ENCODE data around the gene KIZ. TPM values are rescaled to one million over a fixed set of nuclear protein-coding genes. Genes with fewer than 3 reads are reported as not detected.

The KIZ gene
- total RNA-seq, 1 experiment from 2014 or later, result 31.8 TPM

- Mint-ChIP-seq H3K4me3 (ENCODE audit: unreplicated experiment) (no peak overlapping the region), H3K9me3 (ENCODE audit: unreplicated experiment) (no peaks in the 10 kb centered on the region), H3K36me3 (ENCODE audit: insufficient read depth, unreplicated experiment) (peaks cover 2% of the 10 kb centered on the region), H3K27ac (ENCODE audit: unreplicated experiment) (no peak overlapping the region), H3K4me1 (ENCODE audit: low read depth, unreplicated experiment) (no peaks in the 10 kb centered on the region), H3K27me3 (ENCODE audit: insufficient read depth, unreplicated experiment) (no peaks in the 10 kb centered on the region)
- H3K36me3 ChIP-seq (ENCODE audit: control insufficient read depth, insufficient read depth, low read length), result no peaks in the 10 kb centered on the region
- CTCF ChIA-PET, result no interaction called here
- TF ChIP-seq, protein P1, sequence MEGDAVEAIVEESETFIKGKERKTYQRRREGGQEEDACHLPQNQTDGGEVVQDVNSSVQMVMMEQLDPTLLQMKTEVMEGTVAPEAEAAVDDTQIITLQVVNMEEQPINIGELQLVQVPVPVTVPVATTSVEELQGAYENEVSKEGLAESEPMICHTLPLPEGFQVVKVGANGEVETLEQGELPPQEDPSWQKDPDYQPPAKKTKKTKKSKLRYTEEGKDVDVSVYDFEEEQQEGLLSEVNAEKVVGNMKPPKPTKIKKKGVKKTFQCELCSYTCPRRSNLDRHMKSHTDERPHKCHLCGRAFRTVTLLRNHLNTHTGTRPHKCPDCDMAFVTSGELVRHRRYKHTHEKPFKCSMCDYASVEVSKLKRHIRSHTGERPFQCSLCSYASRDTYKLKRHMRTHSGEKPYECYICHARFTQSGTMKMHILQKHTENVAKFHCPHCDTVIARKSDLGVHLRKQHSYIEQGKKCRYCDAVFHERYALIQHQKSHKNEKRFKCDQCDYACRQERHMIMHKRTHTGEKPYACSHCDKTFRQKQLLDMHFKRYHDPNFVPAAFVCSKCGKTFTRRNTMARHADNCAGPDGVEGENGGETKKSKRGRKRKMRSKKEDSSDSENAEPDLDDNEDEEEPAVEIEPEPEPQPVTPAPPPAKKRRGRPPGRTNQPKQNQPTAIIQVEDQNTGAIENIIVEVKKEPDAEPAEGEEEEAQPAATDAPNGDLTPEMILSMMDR (IDR thresholded peaks at IDR 0.05; ENCODE audit: insufficient read depth in 1 of 2, low read depth in 1 of 2, low read length in 1 of 2, severe bottlenecking in 1 of 2, unreplicated experiment in 1 of 2), result no peak
- H3K4me1 ChIP-seq, result no peaks in the 10 kb centered on the region
- no peaks in the 10 kb centered on the region for H3K9me3 ChIP-seq
- intact Hi-C loops (cut with micrococcal nuclease; ENCODE audit: unreplicated experiment), result no loop called here
- H3K27me3 ChIP-seq (replicated peaks; ENCODE audit: control insufficient read depth, insufficient read depth, low read length), result no peaks in the 10 kb centered on the region
- POLR2A ChIA-PET, result no interaction called here
- no peak overlapping the region for H3K4me3 ChIP-seq (ENCODE audit: low read depth, low read length)
- no TSS peak for BruUV-seq (replicated peaks)
- no peak for DNase-seq
These were observed 66.0 kb downstream of the KIZ start for GRCh38 chr20:21191839-21192238.

GRCh38 chr20:21202259-21202658, 76.4 kb downstream of the KIZ start:
- Histone ChIP-seq H3K27me3 (replicated peaks; ENCODE audit: control insufficient read depth, insufficient read depth, low read length) (no peaks in the 10 kb centered on the region), H3K36me3 (ENCODE audit: control insufficient read depth, insufficient read depth, low read length) (no peaks in the 10 kb centered on the region), H3K4me3 (ENCODE audit: low read depth, low read length) (no peak overlapping the region), H3K9me3 (no peaks in the 10 kb centered on the region), H3K4me1 (no peaks in the 10 kb centered on the region)
- Mint-ChIP-seq H3K36me3 (ENCODE audit: insufficient read depth, unreplicated experiment) (no peaks in the 10 kb centered on the region), H3K4me1 (ENCODE audit: low read depth, unreplicated experiment) (no peaks in the 10 kb centered on the region), H3K27ac (ENCODE audit: unreplicated experiment) (no peak overlapping the region), H3K4me3 (ENCODE audit: unreplicated experiment) (no peak overlapping the region), H3K9me3 (ENCODE audit: unreplicated experiment) (no peaks in the 10 kb centered on the region), H3K27me3 (ENCODE audit: insufficient read depth, unreplicated experiment) (no peaks in the 10 kb centered on the region)
- intact Hi-C loops (cut with micrococcal nuclease; ENCODE audit: unreplicated experiment), result no loop called here
- CTCF ChIA-PET, result no interaction called here
- no TSS peak for BruUV-seq (replicated peaks)
- TF ChIP-seq, protein P1 (IDR thresholded peaks at IDR 0.05; ENCODE audit: insufficient read depth in 1 of 2, low read depth in 1 of 2, low read length in 1 of 2, severe bottlenecking in 1 of 2, unreplicated experiment in 1 of 2), result no peak
- POLR2A ChIA-PET, result no interaction called here
- no peak for DNase-seq

DNA sequence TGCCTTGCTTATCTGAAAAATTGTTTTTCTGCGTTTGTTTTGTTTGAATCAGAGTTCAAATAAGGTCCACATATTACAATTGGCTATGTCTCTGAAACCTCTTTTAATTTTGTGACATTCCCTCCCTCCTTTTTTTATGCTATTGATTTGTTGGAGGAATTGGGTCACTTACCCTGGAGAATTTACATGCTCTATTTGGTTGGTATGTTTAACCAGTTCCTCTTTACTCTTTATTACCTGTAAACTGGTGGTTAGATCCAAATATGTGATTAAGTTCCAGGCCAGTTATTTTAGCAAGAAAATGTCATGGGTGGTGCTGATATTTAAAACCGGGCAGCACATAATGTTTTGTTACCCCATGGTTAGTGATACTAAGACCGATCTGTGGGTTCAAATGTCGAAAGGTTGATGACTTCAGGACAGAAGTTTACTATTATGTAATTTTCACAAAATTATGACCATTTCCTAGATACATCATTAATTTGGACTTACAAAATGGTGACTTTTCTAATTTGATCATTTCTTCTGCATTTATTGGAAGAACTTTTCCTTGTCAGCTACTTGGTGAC, 77.3 kb downstream of the KIZ start:
- H3K27me3 ChIP-seq (replicated peaks; ENCODE audit: control insufficient read depth, insufficient read depth, low read length), result no peaks in the 10 kb centered on the region
- DNase-seq, result no peak
- Mint-ChIP-seq H3K9me3 (ENCODE audit: unreplicated experiment) (no peaks in the 10 kb centered on the region), H3K36me3 (ENCODE audit: insufficient read depth, unreplicated experiment) (no peaks in the 10 kb centered on the region), H3K4me1 (ENCODE audit: low read depth, unreplicated experiment) (no peaks in the 10 kb centered on the region), H3K27me3 (ENCODE audit: insufficient read depth, unreplicated experiment) (no peaks in the 10 kb centered on the region), H3K4me3 (ENCODE audit: unreplicated experiment) (no peak overlapping the region), H3K27ac (ENCODE audit: unreplicated experiment) (no peak overlapping the region)
- no peaks in the 10 kb centered on the region for H3K9me3 ChIP-seq
- ChIA-PET POLR2A (no interaction called here), CTCF (no interaction called here)
- H3K4me1 ChIP-seq, result no peaks in the 10 kb centered on the region
- no peak overlapping the region for H3K4me3 ChIP-seq (ENCODE audit: low read depth, low read length)
- intact Hi-C loops (cut with micrococcal nuclease; ENCODE audit: unreplicated experiment), result no loop called here
- BruUV-seq (replicated peaks), result no TSS peak
- TF ChIP-seq, protein P1 (IDR thresholded peaks at IDR 0.05; ENCODE audit: insufficient read depth in 1 of 2, low read depth in 1 of 2, low read length in 1 of 2, severe bottlenecking in 1 of 2, unreplicated experiment in 1 of 2), result no peak
- H3K36me3 ChIP-seq (ENCODE audit: control insufficient read depth, insufficient read depth, low read length), result no peaks in the 10 kb centered on the region

Data from Caco-2 (cell line).